Testis (tissue), 3 donors: Measurements from ENCODE around the gene PSMA7. TPM values are rescaled to one million over a fixed set of nuclear protein-coding genes. Genes with fewer than 3 reads are reported as not detected.

Experiments used
- DNase-seq: peaks from one replicate; pipeline ENCODE4 v3.0.0-alpha.2; 2019
- H3K27ac ChIP-seq, 2 donors: fragments of 200-600 bp; sonication (generic); one replicate each; pipeline ENCODE4 v1.5.1; 2019
- H3K27me3 ChIP-seq: fragments of 200-600 bp; sonication (generic); one replicate; pipeline ENCODE4 v1.5.1; 2019
- H3K36me3 ChIP-seq: fragments of 200-600 bp; sonication (generic); one replicate; pipeline ENCODE4 v1.5.1; 2017; ENCODE audit warnings: low read depth; ENCODE audit errors: missing control alignments
- H3K4me1 ChIP-seq: fragments of 200-600 bp; sonication (generic); one replicate; pipeline ENCODE4 v1.5.1; 2019
- H3K4me3 ChIP-seq, 2 donors: fragments of 200-600 bp; sonication (generic); one replicate each; pipeline ENCODE4 v1.5.1; 2017 to 2019
- H3K9me3 ChIP-seq: fragments of 200-600 bp; sonication (generic); one replicate; pipeline ENCODE4 v1.5.1; 2017
- CTCF ChIP-seq, 3 experiments: fragments of 450-650 bp in 2 of 3; fragments of 200-600 bp in 1 of 3; sonication (generic) in 1 of 3; IDR thresholded peaks; one replicate each; pipeline ENCODE4 v1.5.1; 2016 to 2019; ENCODE audit warnings: antibody characterized with exemption in 3 of 3, mild to moderate bottlenecking in 2 of 3, moderate library complexity in 1 of 3
- POLR2A ChIP-seq: fragments of 450-650 bp; IDR thresholded peaks from one replicate; pipeline ENCODE4 v1.6.1; 2017; ENCODE audit warnings: antibody characterized with exemption, mild to moderate bottlenecking, moderate library complexity
- WGBS, 2 donors: methylation state at CpG; one replicate each; pipeline ENCODE4 v1.1.5; 2018; 5-methylcytosine and 5-hydroxymethylcytosine counted together
- intact Hi-C: fragments of 100-400 bp; cut with DNase I; formaldehyde crosslinking; loops from one replicate; pipeline ENCODE4 v1.15.1; 2023; ENCODE audit warnings: low total_unique reads
- polyA plus RNA-seq: library from polyadenylated mRNA; stranded (reverse); fragments of 350-450 nt; fragmentation: Illumina TruSeq; extraction: RNeasy Lipid Tissue Mini Kit (QIAGEN cat#74804); gene quantifications from one replicate; pipeline ENCODE4 v1.2.3, GENCODE V29; 2014; ENCODE audit warnings: low read depth, low replicate concordance; ENCODE audit not compliant: insufficient read depth
- total RNA-seq, 2 donors: library from RNA; depleted of rRNA; stranded (reverse); fragments of >200 nt; gene quantifications; one replicate each; pipeline ENCODE4 v1.2.3, GENCODE V29; 2016

The PSMA7 gene
- total and polyA plus RNA-seq, 3 donors from 2014 or later: 124 to 203 (median 146) TPM

GRCh38 chr20:62087227-62087626 is 56.0 kb downstream of the PSMA7 start:
- Histone ChIP-seq H3K4me3 (no peak overlapping the region), H3K36me3 (no peaks in the 10 kb centered on the region), H3K27ac (no peak overlapping the region), H3K27me3 (no peaks in the 10 kb centered on the region), H3K4me1 (no peaks in the 10 kb centered on the region), H3K9me3 (no peaks in the 10 kb centered on the region)
- intact Hi-C loops: no loop called here
- DNase-seq: no peak
- 25 to 44% methylated on average over 11 of the region's 11 CpGs for WGBS, 2 donors
- TF ChIP-seq POLR2A: no peak
- no peak for TF ChIP-seq CTCF (IDR thresholded peaks at IDR 0.05)

Other genes starting within 250 kb of the PSMA7 start
- 100 to 1,000 TPM; 107 to 111 TPM for gene TAF4, start 77.5 kb downstream of the PSMA7 start, total RNA-seq
- gene TAF4, start 77.5 kb downstream of the PSMA7 start, polyA plus RNA-seq: 30.7 TPM
- gene LSM14B, start 20.9 kb downstream of the PSMA7 start, total RNA-seq: 100 to 1,000 TPM; 116 to 137 TPM
- 91.0 TPM for gene LSM14B, start 20.9 kb downstream of the PSMA7 start, polyA plus RNA-seq
- gene SS18L1, start 375 bp upstream of the PSMA7 start, total RNA-seq: 10 to 100 TPM; 54.6 to 69.5 TPM
- 16.2 TPM for gene SS18L1, start 375 bp upstream of the PSMA7 start, polyA plus RNA-seq
- gene MTG2, start 39.6 kb upstream of the PSMA7 start, total RNA-seq: 10 to 100 TPM; 61.9 to 76.8 TPM
- 53.3 TPM for gene MTG2, start 39.6 kb upstream of the PSMA7 start, polyA plus RNA-seq
- gene HRH3, start 76.9 kb upstream of the PSMA7 start, total RNA-seq: 1 to 10 TPM; 1.1 to 2.5 TPM
- 0.67 TPM for gene HRH3, start 76.9 kb upstream of the PSMA7 start, polyA plus RNA-seq
- 10 to 100 TPM; 49.8 to 57.2 TPM for gene OSBPL2, start 95.1 kb upstream of the PSMA7 start, total RNA-seq
- gene OSBPL2, start 95.1 kb upstream of the PSMA7 start, polyA plus RNA-seq: 48.5 TPM
- gene ADRM1, start 159.6 kb upstream of the PSMA7 start, total RNA-seq: 100 to 1,000 TPM; 283 to 286 TPM
- gene ADRM1, start 159.6 kb upstream of the PSMA7 start, polyA plus RNA-seq: 191 TPM
- gene LAMA5, start 223.9 kb upstream of the PSMA7 start, total RNA-seq: 100 to 1,000 TPM; 121 to 144 TPM
- 33.2 TPM for gene LAMA5, start 223.9 kb upstream of the PSMA7 start, polyA plus RNA-seq
- gene RPS21, start 243.7 kb upstream of the PSMA7 start, total RNA-seq: 1,000 to 10,000 TPM in 1 of 2 donors, 100 to 1,000 TPM in 1; 548 to 1,387 TPM
- gene RPS21, start 243.7 kb upstream of the PSMA7 start, polyA plus RNA-seq: 1,052 TPM